ENCODE measurements around the gene GIMAP8.

Gene GIMAP8

DNA sequence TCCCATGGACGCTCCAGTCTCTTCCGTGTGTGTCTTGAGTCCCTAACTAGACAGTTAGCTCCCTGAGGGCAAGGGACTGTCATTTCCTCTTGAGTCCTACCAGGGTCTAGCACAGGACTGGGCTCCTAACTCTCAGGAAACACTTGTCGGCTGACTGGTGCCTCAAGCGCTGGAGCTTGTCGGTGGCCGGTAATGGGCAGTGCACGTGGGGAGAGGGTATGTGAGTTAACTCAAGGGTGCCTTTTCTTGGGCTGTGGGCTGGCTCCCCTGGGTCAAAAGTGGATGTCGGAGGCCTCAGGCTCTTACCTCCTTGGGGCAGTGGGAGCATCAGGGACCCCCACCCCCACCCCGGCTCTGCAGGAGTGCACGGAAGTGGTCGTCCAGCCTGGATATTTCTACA, 38.4 kb upstream of the GIMAP8 start:
- DNase-seq: no peak

DNA sequence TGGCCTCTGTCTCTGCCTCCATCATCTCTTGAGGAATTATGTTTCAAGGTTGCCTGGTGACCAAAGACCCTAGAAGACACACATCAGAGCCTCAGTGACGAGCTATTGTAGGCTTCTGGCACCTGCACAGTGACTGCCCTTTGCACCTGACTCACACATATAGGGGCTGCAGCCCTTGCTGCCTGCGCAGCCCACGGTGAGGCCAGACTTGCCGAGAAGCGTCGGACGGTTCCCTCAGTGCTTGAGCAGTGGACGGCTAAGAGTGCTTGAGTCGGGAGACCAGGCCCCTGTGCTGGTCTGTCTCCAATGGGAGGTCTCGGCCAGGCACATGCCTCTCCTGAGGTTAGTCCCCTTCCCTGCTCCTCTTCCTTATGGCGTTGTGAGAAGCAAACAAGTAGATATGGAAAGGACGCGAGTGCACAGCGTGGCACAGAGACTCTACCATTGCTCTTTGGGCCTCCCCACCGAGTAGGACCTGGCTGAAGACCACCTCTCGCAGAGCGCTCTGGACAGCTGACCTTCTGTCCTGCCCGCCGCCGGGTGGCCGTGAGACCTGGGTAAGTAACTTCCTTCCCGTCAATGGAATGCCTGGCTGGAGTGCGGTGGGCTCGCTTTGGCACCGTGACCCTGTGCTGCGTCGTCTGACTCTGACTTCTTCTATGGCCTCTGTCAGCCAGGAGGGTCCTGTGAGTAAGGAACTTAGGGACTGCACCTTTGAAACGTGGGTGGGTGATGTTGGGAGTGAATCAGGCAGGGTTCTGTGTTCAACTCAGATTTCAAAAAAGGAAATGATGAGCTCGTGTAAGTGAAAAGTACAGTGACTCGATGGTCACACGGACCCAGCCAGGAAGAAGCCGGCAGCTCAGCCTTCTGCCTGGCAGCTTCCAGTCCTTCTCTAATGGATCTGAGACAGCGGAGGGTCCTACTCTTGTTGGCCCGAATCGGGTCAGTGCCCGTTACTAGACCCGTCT, 37.6 kb upstream of the GIMAP8 start:
- no peak for DNase-seq

DNA sequence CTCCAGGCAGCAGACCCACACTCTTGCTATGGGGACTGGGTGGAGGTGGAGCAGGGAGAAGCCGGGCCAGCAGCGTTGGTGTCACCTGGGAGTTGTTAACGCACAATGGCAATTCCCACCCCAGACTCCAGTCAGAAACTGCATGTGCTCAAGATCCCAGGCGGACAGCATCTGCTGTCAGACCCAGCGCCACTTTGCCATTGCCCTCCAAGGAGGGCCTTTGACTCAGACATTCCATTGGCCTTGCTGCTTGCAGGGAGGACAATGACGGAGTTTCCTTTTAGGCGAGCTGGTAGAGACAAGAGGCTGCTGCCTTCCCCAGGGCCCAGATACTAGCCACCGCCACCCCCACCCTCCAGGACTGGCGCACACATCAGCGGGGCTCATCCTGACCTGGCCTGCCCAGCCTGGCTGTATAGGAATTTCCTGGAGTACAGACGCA, 36.8 kb upstream of the GIMAP8 start:
- DNase-seq: no peak

DNA sequence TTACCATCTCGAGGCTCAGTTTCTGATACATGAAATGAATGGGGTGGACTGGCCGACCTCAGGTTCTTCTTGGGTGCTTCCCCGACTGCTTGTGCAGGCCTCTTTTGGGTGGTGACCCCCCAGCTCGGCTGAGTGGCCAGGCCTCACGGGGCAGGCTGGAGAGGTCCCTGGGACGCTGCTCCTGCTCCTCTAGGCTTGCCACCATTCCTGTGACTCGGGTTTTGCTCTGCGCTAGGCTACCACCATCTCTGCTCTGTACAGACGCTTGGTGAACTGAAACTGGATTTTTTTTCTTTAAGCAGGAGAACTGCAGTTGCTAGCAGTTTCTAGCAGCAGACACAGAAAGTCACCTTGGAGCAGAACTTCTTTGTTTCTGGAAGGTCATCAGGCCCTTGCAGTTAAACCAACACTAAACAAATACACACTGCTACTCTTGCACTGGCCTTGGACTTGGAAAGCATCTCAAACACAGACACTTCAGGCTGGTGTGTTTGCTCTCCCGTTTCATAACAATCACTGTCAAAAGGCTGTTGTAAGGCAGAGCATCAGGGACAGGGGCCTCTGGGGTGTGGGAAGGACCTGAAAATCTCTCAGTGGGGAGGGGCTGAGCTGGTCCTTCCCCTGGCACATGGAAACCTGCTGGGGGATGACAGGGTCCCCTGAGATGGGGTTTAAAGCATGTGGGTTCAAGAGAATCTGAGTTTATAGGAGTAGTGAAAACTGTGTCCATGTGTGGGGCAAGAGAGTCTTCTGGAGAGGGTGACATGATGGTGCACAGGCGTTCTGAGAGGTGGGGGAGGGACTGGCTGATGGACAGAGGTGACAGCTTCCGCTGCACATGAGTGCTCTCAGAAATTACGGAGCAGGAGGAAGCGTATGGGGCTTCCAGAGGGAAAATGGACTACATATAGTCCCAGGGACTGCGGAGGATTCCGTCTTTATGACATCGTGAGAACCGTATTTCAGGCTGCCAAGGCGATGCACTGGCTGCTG, 35.0 kb upstream of the GIMAP8 start:
- DNase-seq: no peak

DNA sequence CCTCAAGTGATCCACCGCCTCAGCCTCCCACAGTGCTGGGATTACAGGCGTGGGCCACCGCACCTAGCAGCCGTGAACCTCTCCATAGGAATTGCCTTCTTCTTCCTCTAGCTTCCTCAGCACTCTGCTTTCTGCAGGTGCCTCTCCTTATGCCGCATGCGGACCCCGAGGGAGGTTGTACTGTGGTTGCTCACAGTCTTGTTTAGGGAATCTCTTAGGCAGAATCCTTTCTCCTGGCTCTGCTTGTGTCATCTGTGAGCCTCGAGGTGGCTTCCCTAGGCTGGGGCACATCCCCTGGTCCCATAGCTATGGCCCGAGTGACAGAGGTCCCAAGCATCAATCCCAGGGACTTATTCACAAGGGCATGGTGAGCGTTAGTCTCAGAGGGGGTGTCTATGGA, 33.2 kb upstream of the GIMAP8 start:
- no peak for DNase-seq

DNA sequence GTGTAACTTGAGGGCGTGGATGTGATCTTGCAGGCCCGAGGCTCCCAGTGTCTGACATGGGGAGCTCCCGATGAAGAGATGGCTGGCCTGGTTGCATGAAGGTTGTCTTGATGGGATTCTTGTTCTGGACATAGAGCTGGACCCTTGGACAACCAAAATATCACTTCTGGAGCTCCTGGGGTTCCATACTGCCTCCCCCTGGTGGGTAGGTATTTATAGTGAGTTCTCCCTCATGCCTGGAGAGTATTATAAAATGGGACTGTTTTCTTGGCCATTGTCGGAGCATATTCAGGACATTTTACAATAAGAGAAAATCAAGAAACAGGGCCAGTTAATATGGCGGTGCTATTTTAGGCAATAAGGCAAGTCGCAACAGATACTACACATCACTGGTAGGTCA, 32.6 kb upstream of the GIMAP8 start:
- DNase-seq: no peak

DNA sequence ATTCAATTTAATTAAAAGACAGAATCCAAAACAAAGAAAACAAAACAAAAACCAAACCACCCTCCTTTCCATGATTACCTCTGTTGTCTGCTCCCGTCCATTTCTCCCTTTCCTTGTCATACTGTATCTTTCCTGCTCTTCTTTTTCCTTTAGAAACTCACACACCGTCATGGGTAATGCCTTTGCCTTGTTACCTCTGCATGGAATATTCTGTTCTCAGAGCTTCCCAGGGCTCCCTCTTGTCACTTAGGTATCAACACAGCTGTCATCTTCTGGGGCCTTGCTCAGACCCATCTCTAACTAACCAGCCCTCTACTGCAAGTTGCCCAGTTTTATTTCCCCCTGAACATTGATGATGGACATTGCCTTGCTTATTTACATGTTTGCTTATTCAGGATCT, 30.2 kb upstream of the GIMAP8 start:
- DNase-seq: no peak

DNA sequence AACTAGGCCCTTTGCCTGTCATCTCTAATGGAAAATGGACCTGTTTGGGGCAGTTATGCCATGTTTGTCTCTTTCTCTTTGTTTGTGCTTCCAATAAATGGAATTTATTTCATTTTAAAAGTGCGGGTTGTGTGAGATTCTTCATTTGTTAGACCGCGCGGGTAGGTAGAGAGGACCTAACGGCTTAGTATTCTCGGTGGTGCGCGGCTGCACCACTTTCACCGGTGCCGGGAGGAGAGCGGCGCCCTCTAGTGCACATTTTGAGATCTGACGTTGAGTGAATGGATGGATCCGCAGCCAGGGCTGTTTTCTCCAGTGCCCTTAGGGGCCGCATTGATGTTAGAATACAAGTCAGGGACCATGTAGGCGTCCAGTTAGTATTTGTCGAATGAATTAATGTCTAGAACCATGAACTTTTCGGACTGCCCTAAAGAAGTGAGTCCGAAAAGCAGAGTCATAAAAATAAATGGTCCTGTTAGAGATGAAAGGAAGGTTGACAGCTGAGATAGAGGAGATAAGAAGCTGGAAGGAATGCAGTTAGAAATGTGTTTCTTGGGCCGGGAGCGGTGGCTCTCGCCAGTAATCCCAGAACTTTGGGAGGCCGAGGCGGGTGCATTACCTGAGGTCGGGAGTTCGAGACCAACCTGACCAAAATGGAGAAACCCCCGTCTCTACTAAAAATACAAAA, 29.3 kb upstream of the GIMAP8 start:
- peak; percentile 89 for DNase-seq

DNA sequence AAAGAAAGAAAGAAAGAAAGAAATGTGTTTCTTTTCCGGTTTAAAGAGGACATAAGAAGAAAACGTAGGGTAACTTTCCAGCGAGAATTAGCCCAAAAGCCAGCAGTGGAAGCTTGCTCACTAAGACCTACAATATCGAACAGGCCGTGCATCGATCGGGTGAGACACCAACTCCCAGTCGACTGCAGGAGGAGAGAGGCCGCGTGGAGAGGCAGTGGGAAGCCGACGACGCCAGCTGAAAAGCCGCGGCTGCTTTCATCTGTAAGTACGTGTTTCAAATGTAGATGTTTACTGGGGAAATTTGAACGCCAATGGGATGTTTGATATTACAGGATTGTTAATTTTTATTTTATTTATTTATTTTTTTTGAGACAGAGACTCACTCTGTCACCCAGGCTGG, 28.6 kb upstream of the GIMAP8 start:
- no peak for DNase-seq

DNA sequence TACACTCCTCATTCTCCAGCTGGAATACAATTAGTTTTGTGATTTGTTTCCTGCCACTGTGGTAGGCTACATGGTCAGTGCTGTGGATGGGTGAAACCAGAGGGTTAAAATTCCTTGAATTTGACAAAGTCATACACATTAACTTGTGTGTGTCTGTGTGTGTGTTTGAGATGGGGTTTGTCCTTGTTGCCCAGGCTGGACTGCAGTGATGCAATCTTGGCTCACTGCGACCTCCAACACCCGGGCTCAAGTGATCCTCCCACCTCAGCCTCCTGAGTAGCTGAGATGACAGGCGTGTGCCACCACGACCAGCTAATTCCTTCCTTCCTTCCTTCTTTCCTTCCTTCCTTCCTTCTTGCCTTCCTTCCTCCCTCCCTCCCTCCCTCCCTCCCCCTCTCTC, 24.8 kb upstream of the GIMAP8 start:
- DNase-seq: no peak

DNA sequence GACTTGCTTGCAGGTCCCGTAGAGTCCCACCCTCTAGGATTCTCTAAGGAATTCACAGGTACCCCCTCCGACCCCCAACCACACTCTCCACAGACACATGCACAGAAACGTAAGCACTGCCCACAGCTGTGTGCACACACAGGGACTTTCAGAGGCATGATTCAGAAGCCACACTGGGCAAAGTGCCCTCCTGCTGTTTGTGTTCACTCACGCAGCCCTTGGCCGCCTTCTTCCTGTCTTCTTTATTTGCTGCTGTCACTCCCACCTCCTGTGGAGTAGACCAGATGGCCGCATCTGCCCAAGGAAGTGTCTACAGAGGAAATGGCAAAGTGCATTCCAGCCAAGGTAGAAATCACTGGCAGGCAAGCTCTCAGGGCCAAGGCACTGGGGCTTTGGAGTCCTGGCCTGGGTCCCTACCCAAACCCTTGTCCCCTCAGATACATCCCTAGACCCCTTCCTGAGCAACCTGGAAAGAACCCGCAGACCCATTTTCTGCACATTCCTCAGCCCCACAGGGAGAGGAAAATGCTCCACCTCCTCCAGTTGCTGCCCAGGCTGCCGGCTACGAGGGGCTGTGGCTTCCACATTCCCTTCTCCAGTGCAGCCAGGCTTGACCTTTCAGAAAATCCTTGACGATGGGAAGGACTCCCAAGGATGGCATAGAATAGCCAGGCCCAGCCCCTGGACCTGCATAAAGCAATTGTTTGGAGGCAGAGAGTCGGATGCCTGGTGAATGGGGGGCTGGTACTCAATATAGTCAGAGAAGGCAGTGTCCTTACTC, 21.6 kb upstream of the GIMAP8 start:
- DNase-seq: no peak

DNA sequence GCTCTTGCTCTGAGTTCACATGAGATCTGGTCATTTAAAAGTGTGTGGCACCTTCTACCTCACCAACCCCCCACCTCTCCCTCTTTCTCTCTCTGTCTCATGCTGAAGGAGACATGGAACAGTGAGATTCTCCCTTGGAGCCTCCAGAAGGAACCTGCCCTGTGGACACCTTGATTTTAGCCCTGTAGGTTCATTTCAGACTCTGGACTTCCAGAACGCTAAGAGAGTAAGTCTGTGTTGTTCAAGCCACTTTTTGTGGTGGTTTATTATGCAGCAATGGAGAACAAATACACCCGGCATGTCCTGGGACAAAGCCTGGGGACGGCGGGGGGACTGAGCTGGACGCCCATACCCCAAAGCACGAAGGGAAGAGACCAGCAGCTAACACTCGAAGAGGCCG, 20.7 kb upstream of the GIMAP8 start:
- no peak for DNase-seq

DNA sequence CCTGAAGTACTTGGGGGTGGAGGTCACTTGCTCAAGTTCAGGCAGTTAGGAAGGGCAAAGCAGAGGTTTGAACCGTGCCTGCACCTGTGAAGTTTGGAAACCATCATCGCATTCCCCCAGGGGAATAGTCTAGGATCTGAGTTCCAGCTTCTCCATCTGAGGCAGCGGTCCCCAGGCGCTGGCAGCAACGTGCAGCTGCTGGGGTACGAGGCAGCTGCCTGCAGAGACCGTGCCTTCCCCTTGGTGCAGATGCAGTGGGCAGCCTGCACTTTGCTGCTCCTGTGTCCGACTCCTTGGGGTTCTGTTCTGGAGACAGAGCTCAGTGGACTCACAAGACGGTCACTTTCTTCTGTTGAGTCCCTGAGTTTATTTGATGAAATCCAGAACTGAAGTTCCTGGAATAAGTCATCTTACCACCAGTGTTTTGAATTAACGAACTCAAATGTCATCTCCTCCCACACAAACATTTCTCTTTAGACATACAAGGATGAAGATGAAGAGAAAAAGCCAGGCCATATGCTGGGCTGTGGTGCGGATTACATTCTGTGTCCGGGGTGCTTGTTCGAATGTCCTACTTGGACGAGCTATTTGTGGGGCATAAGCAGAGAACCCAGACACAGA, 19.9 kb upstream of the GIMAP8 start:
- no peak for DNase-seq

DNA sequence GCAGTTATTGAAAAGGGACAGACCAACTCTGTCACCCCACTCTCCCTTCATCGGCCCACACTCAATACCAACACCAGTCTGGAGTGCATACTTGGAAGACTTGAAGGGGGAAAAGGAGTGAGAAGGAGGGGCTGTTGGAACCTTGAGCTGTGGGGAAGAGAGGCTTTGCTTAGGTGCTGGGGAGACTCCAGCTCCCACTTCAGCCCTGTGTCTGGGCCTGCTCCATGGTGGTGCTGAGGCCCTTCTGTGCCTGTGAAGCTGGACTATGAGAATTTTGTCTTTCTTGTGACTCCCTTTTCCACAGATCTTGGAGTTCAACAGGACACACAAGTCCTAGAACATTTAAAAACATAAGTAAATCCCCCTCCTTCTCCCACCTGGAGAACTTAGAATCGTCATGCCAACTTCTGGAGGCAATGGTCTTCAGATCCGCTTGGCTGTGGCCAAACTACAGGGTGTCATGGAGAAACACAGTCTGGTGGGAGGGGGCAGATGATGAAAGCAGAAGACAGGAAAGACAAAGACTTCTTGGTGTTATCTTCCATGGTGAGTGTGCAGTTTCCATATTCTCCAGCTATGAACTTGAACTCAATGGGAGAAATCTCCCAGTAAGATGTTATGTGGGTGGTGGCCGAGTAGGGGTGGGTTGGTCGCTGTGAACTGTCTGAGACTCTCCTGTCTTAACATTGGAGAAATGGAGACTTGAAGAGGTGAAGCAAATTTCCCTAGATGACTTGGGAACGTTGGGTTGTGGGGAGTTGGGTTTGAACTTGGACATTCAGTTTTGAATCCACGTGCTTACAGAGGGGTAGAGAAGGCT, 18.4 kb upstream of the GIMAP8 start:
- DNase-seq: no peak

DNA sequence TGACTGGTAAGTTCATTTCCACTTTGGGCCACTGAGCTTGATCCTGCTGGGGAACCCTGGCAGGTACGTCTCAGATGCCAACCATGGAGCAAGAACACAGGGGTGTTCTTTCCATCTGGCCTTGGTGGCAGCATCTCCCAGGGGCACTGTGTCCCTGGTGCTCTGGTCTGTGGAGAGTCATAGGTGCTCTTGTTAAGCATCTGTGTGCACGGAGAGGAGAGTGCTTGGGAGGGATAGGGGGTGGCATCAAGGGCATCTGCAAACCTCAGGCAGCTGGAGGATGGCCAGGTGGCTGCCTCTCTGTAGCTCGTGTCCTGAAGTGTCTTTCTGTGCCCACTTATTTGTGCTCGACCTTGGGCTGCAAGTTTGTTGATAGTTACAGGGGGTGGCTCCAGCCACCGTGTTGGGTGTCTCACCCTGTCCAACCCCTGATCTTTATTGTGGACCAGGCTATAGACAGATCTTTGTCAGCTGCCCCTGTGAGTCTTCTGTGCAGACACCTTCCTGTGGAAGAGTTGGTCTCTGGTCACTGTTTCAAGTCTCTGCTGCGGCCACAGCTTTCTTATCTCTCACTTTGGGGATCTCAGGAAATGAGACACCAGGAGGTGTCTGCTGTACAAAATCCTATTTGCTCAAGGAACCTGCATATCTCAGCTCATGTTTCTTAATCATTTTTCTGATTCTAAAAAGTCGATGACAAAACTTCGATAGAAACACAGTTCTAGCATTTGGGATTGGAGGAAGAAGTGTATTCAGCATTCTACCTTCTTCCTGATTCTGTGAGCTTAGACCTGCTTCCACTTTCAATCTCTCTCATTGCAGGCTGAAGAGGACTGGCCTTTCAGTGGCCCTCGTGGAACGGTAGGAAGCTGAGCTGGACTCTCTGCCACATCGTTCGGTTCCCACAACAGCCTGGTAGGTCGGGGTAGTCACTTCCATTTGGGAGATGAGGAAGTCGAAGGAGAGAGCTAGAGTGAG, 17.2 kb upstream of the GIMAP8 start:
- DNase-seq: no peak

DNA sequence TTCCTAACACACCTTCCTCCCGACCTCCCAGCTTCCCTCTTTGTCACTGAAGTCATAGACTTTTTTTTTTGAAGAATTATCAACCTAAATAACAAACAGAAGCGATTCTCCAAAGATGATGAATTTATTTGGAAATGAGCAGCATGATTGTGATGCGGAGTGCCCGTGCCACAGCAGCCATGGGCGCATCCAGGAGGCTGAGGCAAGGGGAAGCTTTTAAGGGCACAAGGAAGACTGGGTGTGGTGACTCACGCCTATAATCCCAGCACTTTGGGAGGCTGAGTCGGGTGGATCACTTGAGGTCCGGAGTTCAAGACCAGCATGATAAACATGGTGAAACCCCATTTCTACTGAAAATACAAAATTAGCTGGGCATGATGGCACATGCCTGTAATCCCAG, 16.2 kb upstream of the GIMAP8 start:
- DNase-seq: no peak

DNA sequence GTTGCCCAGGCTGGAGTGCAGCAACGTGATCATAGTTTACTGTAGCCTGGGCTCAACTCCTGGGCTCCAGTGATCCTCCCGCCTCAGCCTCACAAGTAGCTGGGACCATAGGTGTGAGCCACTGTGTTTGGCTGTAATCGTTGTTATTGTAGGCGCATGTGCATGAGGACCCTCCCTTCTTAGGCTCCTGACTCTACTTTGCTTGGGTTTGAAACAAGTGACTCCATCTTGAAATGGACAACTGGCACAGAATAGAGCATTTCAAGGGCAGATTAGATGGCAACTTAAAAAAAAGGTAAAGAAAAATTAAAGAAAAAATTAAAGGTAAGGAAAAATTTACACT, 15.4 kb upstream of the GIMAP8 start:
- DNase-seq: no peak

DNA sequence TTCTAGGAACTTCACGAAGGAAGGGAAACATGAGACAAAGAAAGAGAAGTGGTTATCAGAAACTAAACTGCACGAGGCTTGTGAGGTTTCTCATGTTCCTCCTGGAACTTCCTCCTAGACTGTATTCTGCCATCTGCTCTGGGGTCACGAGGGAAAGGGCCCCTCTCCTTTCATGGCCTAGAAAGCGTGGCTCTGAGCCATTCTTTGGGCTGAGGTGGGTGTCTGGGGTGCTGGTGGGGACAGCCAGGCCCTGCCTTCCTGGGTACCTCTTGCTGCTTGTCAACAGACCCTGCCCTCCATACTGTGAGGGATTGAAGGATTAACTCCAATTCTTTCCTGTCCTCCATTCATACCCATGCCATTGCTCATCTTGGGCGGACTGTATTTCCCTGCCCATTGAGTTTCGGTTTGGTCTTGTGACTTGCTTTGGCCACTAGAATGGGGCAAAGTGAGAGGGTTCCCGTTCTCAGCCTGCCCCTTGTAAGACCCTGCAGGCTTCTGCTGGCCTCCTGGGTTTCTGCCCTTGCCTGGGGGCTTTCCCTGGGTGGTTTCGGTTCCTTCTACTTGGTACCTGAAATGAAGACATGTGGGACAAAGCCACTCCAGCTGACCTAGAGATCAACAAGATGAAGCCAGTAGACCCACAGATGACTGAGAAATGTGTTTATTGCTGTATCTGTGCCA, 14.9 kb upstream of the GIMAP8 start:
- no peak for DNase-seq

DNA sequence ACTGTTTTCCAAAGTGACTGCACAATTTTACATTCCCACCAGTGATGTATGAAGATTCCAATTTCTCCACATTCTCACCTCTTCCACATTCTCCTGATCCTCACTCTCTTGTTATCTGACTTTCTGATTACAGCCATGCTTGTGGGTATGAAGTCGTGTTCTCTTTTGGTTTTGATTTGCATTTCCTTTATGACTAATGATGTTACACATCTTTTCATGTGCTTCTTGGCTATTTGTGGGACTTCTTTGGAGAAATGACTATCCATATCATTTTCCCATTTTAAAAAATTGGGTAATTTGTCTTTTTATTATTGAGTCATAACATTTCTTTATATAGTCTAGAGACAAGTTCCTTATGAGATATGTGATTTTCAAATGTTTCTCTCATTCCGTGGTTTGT, 10.5 kb upstream of the GIMAP8 start:
- DNase-seq: no peak
